ENCODE measurements around the gene THOC6.

Gene THOC6

GRCh38 chr16:3017794-3018506 is 5.9 kb upstream of the THOC6 start, which contains the start of gene CLDN6:
TSS of gene CLDN6 (minus strand) at chr16:3018183. CDS start at chr16:3016021, 2,162 bp downstream.
- no peak for DNase-seq

GRCh38 chr16:3019594-3020246 is 4.1 kb upstream of the THOC6 start:
- no peak for DNase-seq

GRCh38 chr16:3020247-3020603 is 3.6 kb upstream of the THOC6 start, which contains the start of gene TNFRSF12A:
TSS of gene TNFRSF12A (plus strand) at chr16:3020368. CDS start at chr16:3020398, 30 bp downstream.
- no peak for DNase-seq

- DNase-seq = no peak
Observed at GRCh38 chr16:3020604-3021448, 3.0 kb upstream of the THOC6 start.

GRCh38 chr16:3021449-3022207 is 2.2 kb upstream of the THOC6 start:
- DNase-seq = no peak

GRCh38 chr16:3022208-3022683 is 1.6 kb upstream of the THOC6 start:
- DNase-seq = no peak

GRCh38 chr16:3022684-3023414 is 986 bp upstream of the THOC6 start:
- no peak for DNase-seq

- peak; percentile 32 for DNase-seq
Observed at GRCh38 chr16:3023415-3023668, 493 bp upstream of the THOC6 start.

- no peak for DNase-seq
Observed at GRCh38 chr16:3025032-3026002, 1.5 kb downstream of the THOC6 start.

GRCh38 chr16:3026003-3026378 is 2.2 kb downstream of the THOC6 start:
- no peak for DNase-seq

GRCh38 chr16:3026609-3027488 is 3.0 kb downstream of the THOC6 start:
- DNase-seq = no peak

GRCh38 chr16:3027489-3027795 is 3.6 kb downstream of the THOC6 start:
- no peak for DNase-seq

- peak; percentile 69 for DNase-seq
Observed at GRCh38 chr16:3027983-3028715, 4.3 kb downstream of the THOC6 start.

- DNase-seq = no peak
Observed at GRCh38 chr16:3028716-3029319, 5.0 kb downstream of the THOC6 start.

GRCh38 chr16:3029491-3030221 is 5.8 kb downstream of the THOC6 start:
- no peak for DNase-seq

- DNase-seq = no peak
Observed at GRCh38 chr16:3030222-3031212, 6.7 kb downstream of the THOC6 start.

- DNase-seq = no peak
Observed at GRCh38 chr16:3032624-3033023, 8.8 kb downstream of the THOC6 start.

All from DMS79 (cell line).